Activated naive CD8-positive, alpha-beta T cell treated with anti-CD3 and anti-CD28 coated beads for 36 hours (primary cell): ENCODE data around the gene ZBTB7B. TPM values are rescaled to one million over a fixed set of nuclear protein-coding genes. Genes with fewer than 3 reads are reported as not detected.

Experiments
- total RNA-seq, 2 experiments: library from RNA; stranded (reverse); gene quantifications; one replicate each; pipeline ENCODE4 v1.2.3, GENCODE V29; 2021

Gene ZBTB7B
- total RNA-seq, 2 experiments from 2014 or later = 14.1 to 14.4 TPM

Other genes starting within 250 kb of the ZBTB7B start
- under 1 TPM; 0.02 to 0.04 TPM for gene KCNN3, start 132.5 kb upstream of the ZBTB7B start, total RNA-seq
- 10 to 100 TPM; 29.8 to 32.8 TPM for gene PMVK, start 66.1 kb upstream of the ZBTB7B start, total RNA-seq
- 10 to 100 TPM; 12.2 to 13.2 TPM for gene PBXIP1, start 46.7 kb upstream of the ZBTB7B start, total RNA-seq
- gene PYGO2, start 41.0 kb upstream of the ZBTB7B start, total RNA-seq = 10 to 100 TPM; 24.2 to 25.1 TPM
- 10 to 100 TPM; 34.7 to 38.4 TPM for gene SHC1, start 32.1 kb upstream of the ZBTB7B start, total RNA-seq
- 100 to 1,000 TPM; 156 TPM for gene CKS1B, start 28.1 kb upstream of the ZBTB7B start, total RNA-seq
- gene FLAD1, start 19.5 kb upstream of the ZBTB7B start, total RNA-seq = 10 to 100 TPM; 54.2 to 56.1 TPM
- gene LENEP, start 9.2 kb upstream of the ZBTB7B start, total RNA-seq = under 1 TPM in 1 of 2 experiments, not detected in 1; 0.66 TPM
- under 1 TPM; 0.20 to 0.31 TPM for gene DCST2, start 31.0 kb downstream of the ZBTB7B start, total RNA-seq
- gene DCST1, start 31.0 kb downstream of the ZBTB7B start, total RNA-seq = not detected
- 10 to 100 TPM; 31.6 to 32.5 TPM for gene ADAM15, start 48.5 kb downstream of the ZBTB7B start, total RNA-seq
- gene EFNA4, start 60.9 kb downstream of the ZBTB7B start, total RNA-seq = 1 to 10 TPM; 2.1 to 2.5 TPM
- 1 to 10 TPM; 4.5 to 4.6 TPM for gene EFNA3, start 76.0 kb downstream of the ZBTB7B start, total RNA-seq
- under 1 TPM; 0.49 to 0.74 TPM for gene EFNA1, start 125.1 kb downstream of the ZBTB7B start, total RNA-seq
- 10 to 100 TPM; 50.6 to 51.3 TPM for gene SLC50A1, start 133.1 kb downstream of the ZBTB7B start, total RNA-seq
- 10 to 100 TPM; 26.8 to 29.2 TPM for gene DPM3, start 137.7 kb downstream of the ZBTB7B start, total RNA-seq
- gene KRTCAP2, start 170.5 kb downstream of the ZBTB7B start, total RNA-seq = 100 to 1,000 TPM; 135 to 145 TPM
- 1 to 10 TPM; 4.6 to 4.9 TPM for gene TRIM46, start 171.0 kb downstream of the ZBTB7B start, total RNA-seq
- 1 to 10 TPM; 7.4 to 9.3 TPM for gene THBS3, start 205.1 kb downstream of the ZBTB7B start, total RNA-seq
- gene MTX1, start 205.9 kb downstream of the ZBTB7B start, total RNA-seq = 10 to 100 TPM; 68.0 to 72.5 TPM